Camera-type eye (tissue), 1 donor: ENCODE results near the gene SMAP1. TPM values are rescaled to one million over a fixed set of nuclear protein-coding genes. Genes with fewer than 3 reads are reported as not detected.

Source experiments
- total RNA-seq: library from RNA; depleted of rRNA; stranded (reverse); fragments of >200 nt; gene quantifications from one replicate; pipeline ENCODE4 v1.2.3, GENCODE V29; 2014

SMAP1 gene
- 41.5 TPM for total RNA-seq

GRCh38 chr6:70667711-70668498 lies at the start of gene SMAP1:
SMAP1 (plus strand) TSS chr6:70667883; CDS start chr6:70668024, 141 bp downstream.

Other genes with a start within 250 kb of the SMAP1 start
- 13.7 TPM for gene SDHAF4, start 101.0 kb upstream of the SMAP1 start, total RNA-seq